OCI-LY7 (cell line): Measurements from ENCODE around the gene DUSP7.

Experiments
- EZH2phosphoT487 ChIP-seq: fragments of 200-600 bp; sonication (generic); IDR thresholded peaks from 2 replicates; pipeline ENCODE4 v1.6.1; 2018; ENCODE audit warnings: low read depth, borderline replicate concordance, mild to moderate bottlenecking, mixed run types, antibody characterized with exemption, low read length, moderate library complexity, mixed read lengths
- TF ChIP-seq, protein P1 (sequence below): fragments of 200-600 bp; sonication (generic); conservative IDR thresholded peaks from 2 replicates; pipeline ENCODE4 v1.5.1; 2014; ENCODE audit warnings: mild to moderate bottlenecking, antibody characterized with exemption, low read length, moderate library complexity, mixed read lengths

DNA sequence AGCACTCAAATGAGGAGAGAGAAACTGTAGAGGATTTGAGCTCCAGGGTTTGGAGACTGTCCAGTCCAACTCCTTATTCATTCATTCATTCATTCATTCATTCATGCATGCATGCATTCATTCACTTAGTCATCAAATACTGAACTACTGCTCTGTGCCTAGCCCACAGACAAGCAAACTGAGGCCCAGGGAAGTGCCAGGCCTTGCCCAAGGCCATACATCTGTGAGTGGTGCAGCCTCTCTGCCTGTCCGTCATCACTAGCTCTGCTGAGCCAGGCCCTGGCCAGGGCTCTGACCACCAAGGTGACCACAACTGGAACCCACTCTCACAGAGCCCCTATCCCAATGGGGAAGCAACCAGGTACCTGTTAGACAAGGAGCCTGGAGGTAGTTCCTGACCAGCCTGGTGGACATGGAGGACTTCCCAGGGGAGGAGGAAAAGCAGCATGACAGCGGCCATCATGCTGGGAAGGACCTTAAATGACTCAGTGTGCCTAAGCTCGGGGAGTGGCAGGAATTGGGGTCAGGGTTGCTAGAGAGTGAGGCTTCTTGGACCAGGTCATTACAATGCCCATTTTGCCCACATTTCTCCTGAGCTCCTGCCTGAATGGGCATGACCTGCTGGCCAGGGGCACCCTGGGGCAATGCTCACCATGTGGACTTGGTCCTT lies 33.1 kb downstream of the DUSP7 start:
- TF ChIP-seq, protein P1, sequence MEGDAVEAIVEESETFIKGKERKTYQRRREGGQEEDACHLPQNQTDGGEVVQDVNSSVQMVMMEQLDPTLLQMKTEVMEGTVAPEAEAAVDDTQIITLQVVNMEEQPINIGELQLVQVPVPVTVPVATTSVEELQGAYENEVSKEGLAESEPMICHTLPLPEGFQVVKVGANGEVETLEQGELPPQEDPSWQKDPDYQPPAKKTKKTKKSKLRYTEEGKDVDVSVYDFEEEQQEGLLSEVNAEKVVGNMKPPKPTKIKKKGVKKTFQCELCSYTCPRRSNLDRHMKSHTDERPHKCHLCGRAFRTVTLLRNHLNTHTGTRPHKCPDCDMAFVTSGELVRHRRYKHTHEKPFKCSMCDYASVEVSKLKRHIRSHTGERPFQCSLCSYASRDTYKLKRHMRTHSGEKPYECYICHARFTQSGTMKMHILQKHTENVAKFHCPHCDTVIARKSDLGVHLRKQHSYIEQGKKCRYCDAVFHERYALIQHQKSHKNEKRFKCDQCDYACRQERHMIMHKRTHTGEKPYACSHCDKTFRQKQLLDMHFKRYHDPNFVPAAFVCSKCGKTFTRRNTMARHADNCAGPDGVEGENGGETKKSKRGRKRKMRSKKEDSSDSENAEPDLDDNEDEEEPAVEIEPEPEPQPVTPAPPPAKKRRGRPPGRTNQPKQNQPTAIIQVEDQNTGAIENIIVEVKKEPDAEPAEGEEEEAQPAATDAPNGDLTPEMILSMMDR = no peak
- no peak for TF ChIP-seq EZH2phosphoT487
